ENCODE measurements around the gene AOC2. TPM values are rescaled to one million over a fixed set of nuclear protein-coding genes. Genes with fewer than 3 reads are reported as not detected.

AOC2 gene
- total and polyA plus RNA-seq, 9 of the 15 experiments (the other 6 are each of a cell fraction or from before 2014, with no cell fraction given): 0.08 to 0.91 (median 0.49) TPM

- no peak for DNase-seq (ENCODE audit: extremely low read depth in 1 of 4, low spot score in 3 of 4)
- H3K27ac ChIP-seq (ENCODE audit: extremely low read depth, low read depth, low read length): no peak overlapping the region
- H3K4me1 ChIP-seq (replicated peaks in 1 of 2; ENCODE audit: control insufficient read depth in 2 of 2, insufficient read depth in 2 of 2, low read length in 2 of 2): peaks cover 0 to 12% of the 10 kb centered on the region in 2 experiments; a peak in 1 of 5 replicates
- POLR2A ChIA-PET: interaction anchor here (0.6 to 1.0 kb wide), 2 partner anchors 48 to 74 kb away, joined by 3 to 4 read pairs; partner anchors contain the start of genes CNTD1 and COA3
- WGBS (ENCODE audit: insufficient coverage, low coverage, missing lambda C conversion rate): 18% methylated on average over 13 of the region's 13 CpGs
- no peaks in the 10 kb centered on the region for H3K9me3 ChIP-seq (replicated peaks; ENCODE audit: control insufficient read depth, insufficient read depth, low read depth, low read length)
- intact Hi-C loops (cut with micrococcal nuclease): no loop called here
- H3K79me2 ChIP-seq (ENCODE audit: control insufficient read depth, insufficient read depth, low read length): no peaks in the 10 kb centered on the region
- no peaks in the 10 kb centered on the region for H3K36me3 ChIP-seq (ENCODE audit: control insufficient read depth, insufficient read depth, low read length)
- in situ Hi-C loops (cut with MboI): no loop called here
- 0 out of 2 replicates have a peak, but pooled peaks cover 3% of the 10 kb centered on the region for H4K20me1 ChIP-seq (replicated peaks; ENCODE audit: control insufficient read depth, insufficient read depth, low read length)
- H3K4me3 ChIP-seq: no peak overlapping the region
- no peak overlapping the region for H2AFZ ChIP-seq (ENCODE audit: low read depth, low read length)
- ATAC-seq: no peak
- CTCF ChIA-PET (ENCODE audit: low intra/inter-chr PET ratio): no interaction called here
- no peaks in the 10 kb centered on the region for H3K9me1 ChIP-seq (ENCODE audit: control insufficient read depth, insufficient read depth, low read length)
- FAIRE-seq: no peak
- TF ChIP-seq ZNF717 (CRISPR knock-in tag; IDR thresholded peaks at IDR 0.05): no peak
- no peak for TF ChIP-seq SFPQ (IDR thresholded peaks at IDR 0.05; ENCODE audit: low read depth, low read length)
- TF ChIP-seq ZNF695 (CRISPR knock-in tag; IDR thresholded peaks at IDR 0.05): no peak
- no peak for TF ChIP-seq ZNF551 (CRISPR knock-in tag; IDR thresholded peaks at IDR 0.05)
- TF ChIP-seq EP300 (IDR thresholded peaks at IDR 0.05; ENCODE audit: low read length): no peak
- TF ChIP-seq DLX4 (CRISPR knock-in tag; IDR thresholded peaks at IDR 0.05): no peak
- TF ChIP-seq GATA2 (CRISPR knock-in tag; IDR thresholded peaks at IDR 0.05): no peak
- TF ChIP-seq TAF7 (tag; IDR thresholded peaks at IDR 0.05): no peak
- TF ChIP-seq GABPB2 (CRISPR knock-in tag; conservative IDR thresholded peaks at IDR 0.05): no peak
- TF ChIP-seq NCOA1 (IDR thresholded peaks at IDR 0.05; ENCODE audit: low read depth): no peak
- no peak for TF ChIP-seq ZBTB2 (IDR thresholded peaks at IDR 0.05)
- TF ChIP-seq ATF1 (CRISPR knock-in tag; IDR thresholded peaks at IDR 0.05): no peak
- TF ChIP-seq ATF1 (tag; IDR thresholded peaks at IDR 0.05): no peak
- TF ChIP-seq CHD4 (IDR thresholded peaks at IDR 0.05; ENCODE audit: insufficient read depth, insufficient replicate concordance, low read depth, low read length, poor library complexity, severe bottlenecking): no peak
- no peak overlapping the region for H3K4me2 ChIP-seq (ENCODE audit: insufficient read depth, low read length)
- H3K27me3 ChIP-seq (ENCODE audit: control insufficient read depth in 2 of 2, insufficient read depth in 2 of 2, low read length in 2 of 2): peaks cover 21 to 37% of the 10 kb centered on the region in 2 experiments
- no peak overlapping the region for H3K9ac ChIP-seq (ENCODE audit: insufficient read depth in 1 of 2, low read depth in 2 of 2, low read length in 2 of 2)
- BruUV-seq (replicated peaks): no TSS peak
These were observed 28.0 kb downstream of the AOC2 start for GRCh38 chr17:42872251-42872965.
